GM19397 (cell line): ENCODE results near the gene ABTB2.

Experiments
- ATAC-seq: cut with Tn5 transposase; IDR thresholded peaks from one replicate; pipeline ENCODE4 v1.9.1; 2021; ENCODE audit warnings: mild to moderate bottlenecking, moderate library complexity; ENCODE audit not compliant: unreplicated experiment

ABTB2 gene

DNA sequence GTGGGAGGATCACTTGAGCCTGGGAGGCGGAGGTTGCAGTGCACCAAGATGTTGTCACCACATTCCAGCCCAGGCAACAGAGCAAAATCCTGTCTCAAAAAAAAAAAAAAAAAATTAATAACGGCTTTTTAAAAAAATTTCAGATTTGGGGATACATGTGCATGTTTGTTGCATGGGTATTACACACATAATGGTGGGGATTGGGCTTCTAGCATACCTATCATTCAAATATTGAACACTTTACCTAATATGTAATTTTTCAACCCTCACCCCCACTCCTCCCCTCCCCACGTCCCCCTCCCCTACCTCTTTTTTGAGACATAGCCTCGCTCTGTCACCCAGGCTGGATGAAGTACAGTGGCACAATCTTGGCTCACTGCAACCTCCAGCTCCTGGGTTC lies 40.1 kb downstream of the ABTB2 start:
- no peak for ATAC-seq

DNA sequence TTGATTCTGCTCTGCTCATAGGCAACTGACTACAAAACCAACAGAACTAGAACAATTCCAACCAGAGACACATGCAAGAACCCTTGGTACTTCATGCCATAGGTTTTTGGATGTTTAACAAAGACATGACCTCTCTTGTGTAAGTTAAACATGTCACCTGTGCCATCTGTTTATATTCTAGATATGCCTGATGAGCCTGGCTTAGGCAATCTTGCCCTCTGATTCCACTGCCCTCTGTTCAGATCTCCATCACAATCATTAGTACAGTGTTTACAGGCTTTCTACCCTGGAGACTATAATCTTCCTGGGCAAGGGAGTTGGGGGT lies 40.8 kb downstream of the ABTB2 start:
- ATAC-seq = no peak

DNA sequence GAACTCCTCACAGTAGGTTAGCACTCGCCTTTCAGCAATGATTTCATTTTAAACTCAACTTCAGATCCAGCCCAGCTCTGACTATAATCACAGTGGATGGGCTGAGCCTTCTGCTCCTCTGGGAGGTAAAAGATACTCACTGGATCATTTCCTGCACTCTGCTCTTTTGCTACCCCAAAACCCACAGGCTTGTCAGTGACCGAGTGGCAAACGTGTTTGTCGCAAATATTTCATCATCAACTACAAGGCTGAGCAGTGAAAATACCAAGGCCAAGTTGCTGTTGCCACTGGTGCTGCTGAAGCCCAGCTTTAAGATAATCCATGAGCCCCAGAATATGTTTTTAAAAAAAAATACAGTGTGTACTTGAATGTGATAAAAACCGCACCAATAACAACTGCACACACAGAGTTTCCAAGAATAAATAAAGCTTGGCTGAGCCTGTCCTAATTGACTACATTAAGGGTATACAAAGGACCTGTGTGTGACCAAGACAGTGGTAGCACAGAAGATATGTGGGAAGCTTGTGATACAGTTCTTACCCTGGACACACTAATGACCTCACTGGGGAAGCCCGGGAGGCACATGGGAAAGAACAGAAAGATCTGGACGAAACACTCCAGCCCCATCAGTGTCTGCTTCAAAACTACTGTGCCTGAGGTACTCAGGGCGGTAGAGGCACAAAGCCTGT lies 41.3 kb downstream of the ABTB2 start:
- ATAC-seq = no peak

DNA sequence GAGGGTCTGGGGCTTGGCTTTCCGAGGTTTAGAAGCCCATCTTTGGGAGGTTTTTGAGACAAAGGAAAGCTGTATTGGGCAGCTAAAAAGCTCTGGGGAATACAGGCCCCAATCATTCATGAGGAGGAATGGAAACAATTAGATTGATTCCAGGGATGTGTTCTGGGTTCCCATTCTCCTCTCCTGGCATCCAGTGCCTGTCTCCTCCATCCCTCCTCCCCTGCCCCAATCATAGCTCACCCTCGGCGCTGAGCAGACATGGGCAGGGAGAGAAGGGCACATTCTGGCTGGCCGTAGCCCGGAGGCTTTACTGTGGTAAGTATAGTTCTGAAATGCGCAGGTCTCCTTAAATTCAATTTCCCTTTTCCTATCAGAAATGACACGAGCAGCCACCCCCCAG lies 42.4 kb downstream of the ABTB2 start:
- ATAC-seq = no peak

DNA sequence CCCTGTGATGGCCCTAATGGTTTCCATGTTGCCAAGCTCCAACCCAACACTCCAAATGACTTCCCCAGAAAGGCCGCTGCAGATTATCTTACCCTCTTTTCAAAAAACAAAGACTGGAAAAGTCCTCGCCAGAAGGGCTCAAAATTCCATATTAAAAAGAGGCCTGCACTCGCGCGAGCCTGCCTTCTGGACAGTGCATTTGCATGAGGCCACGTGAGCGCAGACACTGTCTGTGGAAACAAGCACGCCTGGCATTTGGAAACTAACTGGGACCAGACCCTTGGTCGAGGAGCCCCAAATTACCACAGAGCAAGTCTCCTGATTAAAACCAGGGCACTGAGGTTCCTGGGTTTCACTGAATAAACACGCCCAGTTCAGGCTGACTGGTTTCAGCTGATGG lies 42.9 kb downstream of the ABTB2 start:
- no peak for ATAC-seq

DNA sequence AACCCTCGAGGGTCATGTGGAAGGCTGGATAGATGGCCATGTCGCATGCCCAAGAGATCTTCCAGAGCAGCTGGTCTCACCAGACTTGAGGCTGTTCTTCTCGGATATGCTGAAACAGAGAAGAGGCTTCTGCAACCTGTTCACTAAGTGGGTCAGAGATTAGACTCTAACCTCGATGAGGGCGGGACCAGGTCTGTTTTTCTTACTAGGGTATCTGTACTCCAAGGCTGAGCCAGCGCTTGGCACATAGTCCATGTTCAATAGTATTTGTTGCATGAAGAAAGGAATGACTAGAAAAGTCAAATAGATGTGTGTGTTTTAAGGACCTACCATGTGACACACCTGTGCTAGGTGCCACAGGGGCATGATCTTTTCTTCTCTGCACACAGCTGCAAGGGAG lies 43.6 kb downstream of the ABTB2 start:
- ATAC-seq = no peak

DNA sequence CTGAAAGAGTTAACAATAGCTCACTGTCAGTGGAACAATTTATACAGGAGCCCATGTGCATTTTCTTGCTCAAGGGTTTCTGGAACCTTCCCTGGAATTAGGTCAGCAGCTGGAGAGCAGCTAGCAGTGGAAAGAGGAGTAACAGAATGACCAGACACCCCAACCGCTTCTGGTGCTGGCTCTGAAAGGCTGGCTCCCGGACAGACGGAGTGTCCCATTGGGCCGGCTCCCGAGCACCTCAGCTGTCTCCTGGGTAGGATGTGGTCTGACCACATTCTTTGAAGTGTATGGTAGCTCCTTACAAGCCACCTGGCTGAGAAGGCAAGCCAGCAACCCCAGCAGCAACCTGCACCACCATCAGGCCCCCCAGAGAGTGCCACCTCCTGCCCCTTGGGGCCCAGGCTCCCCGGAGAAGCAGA lies 44.7 kb downstream of the ABTB2 start:
- peak; percentile 91 for ATAC-seq

DNA sequence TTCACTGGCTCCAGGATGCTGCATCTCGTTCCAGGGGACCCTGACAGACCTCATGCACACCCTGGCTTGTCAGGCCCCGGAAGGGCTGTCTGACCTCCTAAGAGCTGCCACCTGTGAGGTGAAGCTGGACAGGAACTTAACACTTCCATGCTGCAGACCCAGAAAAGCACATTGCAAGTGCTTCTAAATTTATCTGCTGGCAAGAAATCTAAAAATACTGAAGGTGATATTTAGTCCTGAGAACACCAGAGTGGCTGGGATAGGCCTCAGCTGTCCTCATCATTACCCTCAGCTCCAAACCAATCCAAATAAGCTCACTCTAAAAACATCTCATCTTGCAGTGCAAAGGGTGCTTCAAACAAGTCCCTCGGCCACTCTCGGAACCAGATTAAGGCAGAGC lies 46.7 kb downstream of the ABTB2 start:
- ATAC-seq = no peak

DNA sequence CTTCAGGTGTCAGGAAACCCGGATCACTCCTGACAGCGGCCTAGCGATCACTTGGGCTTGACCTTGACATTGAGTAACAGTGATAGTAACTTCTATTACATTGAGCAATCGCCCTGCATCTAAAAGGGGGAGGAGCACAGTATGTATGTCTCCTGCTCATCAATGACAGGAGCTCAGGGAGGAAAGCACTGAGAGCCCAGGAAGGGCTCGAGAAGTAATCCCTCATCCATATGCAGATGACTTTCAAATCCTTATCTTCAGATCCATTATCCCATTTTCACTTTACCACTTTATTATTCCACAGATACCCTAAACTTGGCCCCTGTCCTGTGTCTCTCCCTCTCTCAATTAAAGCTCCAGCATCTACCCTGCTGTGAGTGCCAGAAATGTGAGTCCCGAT lies 47.8 kb downstream of the ABTB2 start:
- ATAC-seq = no peak

DNA sequence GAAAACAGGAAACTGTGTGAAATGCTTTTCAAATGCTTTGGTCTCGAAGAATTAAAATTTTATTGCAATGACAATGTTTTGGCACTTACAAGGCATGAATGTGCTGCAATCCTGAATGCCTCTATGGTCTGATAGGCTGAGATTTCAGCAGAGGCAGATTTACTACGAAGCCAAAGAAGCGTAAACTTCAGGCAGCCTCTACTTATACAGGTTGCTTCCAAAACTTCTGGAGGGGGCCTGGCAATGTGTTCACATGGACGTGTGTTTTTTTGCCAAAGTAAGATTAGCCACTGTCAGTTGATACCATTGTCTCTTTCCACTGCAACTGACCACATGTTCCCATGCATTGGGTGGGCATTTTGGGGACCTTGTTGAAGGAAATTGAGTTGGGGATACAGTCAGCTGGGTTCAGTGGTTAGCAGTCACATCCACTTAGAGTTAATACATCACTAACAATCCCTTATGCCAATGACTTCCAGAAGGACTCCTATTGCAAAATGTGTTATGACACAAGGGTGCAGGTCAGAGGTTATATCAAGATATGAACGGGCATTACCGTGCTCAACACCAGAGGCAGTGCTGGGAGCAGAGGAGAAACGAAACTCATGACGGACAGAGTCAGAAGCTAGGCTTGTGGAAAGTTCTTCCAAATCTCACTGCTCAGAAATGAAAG lies 48.8 kb downstream of the ABTB2 start:
- ATAC-seq = no peak

DNA sequence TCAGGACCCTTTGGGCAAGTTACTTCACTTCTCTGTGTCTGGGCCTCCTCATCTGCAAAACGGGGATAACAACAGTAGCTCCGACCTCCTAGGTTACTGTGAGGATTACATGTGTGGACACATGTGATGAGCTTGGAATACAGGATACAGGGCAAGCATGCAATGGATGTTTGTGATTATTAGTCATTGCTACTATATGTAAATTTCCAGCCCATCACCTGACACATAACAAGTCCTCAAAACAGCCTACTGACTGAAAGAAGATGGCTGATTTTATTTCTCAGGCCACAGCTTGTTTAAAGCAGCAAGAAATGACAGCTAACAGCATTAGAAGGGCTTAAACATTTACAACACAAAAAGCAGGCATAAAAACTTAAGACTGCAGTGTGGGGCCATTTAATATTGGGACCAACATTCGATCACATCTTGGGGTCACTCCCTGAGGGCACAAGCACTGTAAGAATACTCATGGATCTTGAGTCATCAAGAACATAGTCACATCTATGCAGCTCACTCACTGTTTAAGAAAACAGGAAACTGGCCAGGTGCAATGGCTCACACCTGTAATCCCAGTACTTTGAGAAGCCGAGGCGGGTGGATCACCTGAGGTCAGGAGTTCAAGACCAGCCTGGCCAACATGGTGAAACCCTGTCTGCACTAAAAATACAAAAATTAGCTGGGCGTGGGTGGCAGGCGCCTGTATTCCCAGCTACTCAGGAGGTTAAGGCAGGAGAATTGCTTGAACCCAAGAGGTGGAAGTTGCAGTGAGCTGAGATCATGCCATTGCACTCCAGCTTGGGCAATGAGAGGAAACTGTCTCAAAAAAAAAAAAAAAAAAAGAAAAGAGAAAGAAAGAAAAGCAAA lies 49.5 kb downstream of the ABTB2 start:
- ATAC-seq = no peak

DNA sequence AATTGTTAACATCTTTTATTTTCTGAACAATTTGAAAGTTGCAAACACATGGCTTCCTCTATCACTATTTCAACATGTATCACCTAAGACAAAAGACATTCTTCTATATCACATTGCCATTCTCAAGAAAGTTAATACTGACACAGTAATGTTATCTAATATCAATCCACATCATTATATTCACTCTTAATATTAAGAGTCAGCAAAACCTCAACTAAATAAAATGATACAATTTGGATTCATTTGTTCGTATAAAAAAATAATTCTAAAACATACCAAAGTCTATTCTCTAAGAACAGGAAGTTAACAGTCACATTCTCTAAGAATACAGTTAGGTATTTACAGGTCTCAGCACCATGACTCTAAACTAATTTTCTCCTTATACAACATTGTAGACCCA lies 52.0 kb downstream of the ABTB2 start:
- no peak for ATAC-seq

DNA sequence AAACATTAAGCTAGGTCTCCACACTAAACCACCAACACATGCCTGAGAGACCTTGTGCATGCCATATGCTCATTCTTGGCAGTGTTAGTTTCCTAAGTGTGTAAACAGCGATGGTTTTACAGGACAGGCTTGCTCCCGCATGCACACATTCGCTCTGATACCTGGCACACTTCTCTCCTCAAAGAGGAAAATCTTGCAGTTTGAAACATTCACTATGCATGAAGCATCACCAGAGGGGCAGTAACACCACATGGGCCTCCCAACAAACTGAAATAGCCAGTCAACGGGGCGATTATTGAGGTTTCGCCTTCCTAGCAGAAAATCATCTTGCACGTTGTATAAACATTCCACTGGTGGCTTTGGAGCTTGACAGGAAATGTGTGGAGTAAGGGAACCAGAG lies 52.6 kb downstream of the ABTB2 start:
- no peak for ATAC-seq

DNA sequence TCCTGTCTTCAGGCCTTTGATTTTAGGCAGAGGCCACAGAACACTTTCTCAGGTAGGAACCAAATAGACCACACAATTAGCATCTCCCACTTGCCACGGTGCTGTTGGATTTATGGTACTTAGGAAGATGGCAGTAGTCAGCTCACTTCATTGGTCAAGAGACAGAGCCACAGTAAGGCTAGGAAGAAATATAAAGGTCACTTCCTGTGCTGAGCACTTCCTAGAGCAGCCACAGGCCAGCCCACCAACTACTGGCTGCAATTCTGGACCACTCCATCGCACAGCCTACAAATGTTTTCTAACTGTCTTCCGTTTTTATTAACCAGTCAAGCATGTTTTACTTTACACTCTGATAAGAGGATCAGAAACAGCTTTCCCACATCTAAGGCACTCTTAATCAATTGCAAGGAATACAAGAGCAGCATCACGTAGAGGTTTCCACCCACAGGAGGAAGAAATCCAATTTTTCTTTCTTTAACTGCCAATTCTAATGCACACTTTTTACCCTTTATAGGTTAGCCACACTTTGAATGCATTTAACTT lies 54.7 kb downstream of the ABTB2 start:
- ATAC-seq = no peak

DNA sequence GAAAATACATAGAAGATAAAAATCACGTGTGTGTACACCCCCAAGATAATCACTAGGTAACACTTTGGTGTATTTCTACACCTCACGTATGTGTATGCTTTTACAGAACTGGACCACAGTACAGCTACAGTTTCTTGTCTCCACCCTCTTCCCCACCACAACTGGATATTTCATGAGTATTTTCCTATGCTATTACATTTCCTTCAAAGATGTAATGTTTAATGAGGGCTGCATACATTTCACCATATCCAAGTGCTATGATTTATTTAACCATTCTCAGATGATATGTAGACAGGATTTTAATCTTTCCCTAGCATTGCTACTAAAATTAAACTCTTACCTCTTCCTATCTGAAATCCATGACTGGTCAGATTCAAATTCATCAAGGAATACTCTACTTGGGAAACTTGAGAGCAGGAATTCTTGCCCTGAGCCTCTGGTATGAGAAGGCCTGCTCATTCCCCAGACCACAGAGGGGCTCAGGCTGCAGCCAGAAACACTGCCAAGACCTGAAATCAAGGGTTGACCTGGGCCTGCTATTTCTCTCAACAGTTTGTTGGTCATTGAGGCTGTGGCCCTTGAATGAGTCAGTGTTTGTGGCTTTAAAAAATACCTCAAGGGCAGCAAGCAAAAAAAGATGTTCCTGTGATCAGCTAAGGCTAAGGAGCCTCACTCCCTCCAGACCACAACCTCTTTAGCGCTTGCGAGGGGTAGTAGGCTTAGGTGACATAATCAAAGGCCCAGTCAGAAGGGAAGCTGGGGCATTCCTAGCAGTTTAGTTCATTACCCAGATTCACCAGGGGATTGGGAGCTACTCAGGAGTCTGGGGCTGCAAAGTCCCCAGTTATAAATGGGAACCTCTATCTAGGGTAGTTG lies 55.5 kb downstream of the ABTB2 start:
- ATAC-seq = peak; percentile 82

DNA sequence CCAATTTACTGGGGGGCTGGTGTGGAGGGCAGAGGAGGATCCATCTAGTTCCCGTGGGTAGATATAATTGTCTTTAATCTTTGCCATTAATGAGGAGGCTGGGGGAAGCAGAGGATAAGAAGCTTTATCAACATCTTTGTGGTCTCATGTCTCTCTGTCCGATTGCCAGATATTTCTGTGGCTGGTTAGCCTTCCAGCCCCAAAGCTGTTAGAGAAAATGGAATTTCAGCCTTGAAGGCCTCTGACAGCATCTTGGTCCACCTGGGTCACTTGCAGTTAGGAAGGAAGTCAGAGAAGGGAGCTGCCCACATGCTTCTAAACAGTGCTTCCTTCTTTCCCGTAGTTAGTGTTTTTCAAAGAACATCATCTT lies 56.9 kb downstream of the ABTB2 start:
- ATAC-seq = no peak

DNA sequence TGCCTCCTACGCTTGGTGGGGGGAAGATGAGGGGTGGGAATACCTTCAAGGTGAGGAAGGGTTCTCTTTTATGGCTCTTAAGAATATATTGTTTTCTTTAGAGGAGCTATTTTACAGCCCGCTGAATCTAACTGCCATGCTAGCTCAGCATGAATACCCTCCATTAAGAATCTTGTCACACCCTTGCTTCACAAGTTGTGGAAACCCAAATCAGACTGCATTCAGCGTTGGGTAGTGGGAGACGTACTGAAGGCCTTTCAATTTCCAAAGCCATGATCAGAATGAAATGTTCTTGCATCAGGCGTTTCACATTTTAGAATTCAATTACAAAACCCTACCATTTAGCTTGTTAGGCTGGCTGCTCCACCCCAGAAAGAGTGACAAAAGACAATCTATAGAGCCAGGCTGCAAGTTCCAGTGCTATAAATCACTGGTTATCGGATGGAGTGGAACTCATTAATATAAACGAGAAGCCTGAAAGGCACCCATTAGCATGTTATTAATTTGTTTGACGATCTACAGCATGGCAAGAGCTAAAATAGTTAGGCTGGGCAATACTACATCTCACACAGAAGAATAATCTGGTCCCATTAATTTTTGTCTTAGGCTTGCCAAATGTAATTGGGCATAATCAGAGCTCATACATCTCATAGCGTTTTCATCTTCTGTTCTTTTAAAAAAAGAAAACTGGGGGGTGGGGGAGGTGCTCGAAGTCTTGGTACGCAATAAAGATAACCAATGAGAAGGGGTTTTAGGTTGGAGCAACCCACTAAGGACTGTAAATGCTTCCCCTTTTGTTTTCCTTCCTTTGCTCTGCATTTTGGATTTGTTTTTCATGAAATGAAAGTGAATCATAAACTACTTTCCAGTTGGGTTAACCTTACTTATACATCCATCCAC lies 57.5 kb downstream of the ABTB2 start:
- no peak for ATAC-seq

DNA sequence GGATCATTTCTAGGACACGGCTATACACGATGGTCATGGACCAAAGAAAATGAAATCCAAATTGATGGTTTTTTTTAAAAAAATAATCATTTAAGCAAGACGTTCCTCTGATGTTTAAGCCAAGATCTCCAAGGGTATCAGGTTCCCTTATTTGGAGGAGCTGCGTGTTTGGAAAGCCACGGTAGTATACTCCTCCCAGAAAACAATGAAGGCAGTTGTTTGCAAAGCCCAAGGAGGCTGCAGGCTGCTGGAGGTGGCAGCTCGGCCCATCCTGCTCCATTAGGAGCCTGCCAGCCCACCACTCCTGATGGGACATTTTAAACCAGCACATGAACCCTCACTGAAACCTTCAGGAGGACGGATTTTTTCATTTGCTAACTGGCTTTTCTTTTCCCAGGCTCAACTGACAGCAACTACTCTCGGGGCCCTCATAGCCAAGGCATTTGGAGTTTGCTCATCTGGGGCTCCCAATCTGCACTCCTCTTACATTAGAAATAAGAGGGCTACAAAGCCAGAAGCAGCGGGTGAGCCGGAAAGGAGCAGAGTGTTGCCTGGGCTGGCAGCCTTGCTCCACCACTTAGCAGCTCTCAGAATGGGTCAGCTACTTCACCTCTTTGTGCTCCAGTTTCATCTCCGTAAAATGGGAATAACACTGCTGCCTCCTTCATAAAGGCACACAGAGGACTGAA lies 58.4 kb downstream of the ABTB2 start:
- ATAC-seq = no peak

DNA sequence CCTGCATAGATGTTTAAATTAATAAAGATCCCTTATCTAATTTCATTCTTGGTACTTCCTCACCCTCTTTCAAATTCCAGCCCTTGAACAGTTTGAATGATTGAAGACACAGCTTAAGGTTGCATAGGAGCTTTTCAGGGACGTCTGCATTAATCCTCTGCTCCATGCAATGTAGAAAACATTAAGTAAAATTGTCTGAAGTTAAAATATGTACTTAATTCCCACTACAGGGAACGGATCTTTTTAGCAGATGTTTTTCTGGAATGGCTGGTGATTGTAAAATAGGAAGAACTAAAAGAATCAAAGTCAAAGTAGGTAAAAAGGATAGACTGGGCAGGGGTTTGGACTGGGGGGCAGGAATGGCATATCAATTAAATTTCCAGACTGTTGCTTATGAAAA lies 58.9 kb downstream of the ABTB2 start:
- ATAC-seq = no peak
